Hepatocyte (in vitro differentiated cells): Measurements from ENCODE around the gene ZNF501. TPM values are rescaled to one million over a fixed set of nuclear protein-coding genes. Genes with fewer than 3 reads are reported as not detected.

Source experiments
- DNase-seq: peaks from one replicate; pipeline ENCODE4 v3.0.0-alpha.2; 2016; ENCODE audit warnings: low spot score
- H2AFZ ChIP-seq: fragments of 200-600 bp; sonication (generic); 2 replicates; pipeline ENCODE4 v1.6.0; 2016; ENCODE audit warnings: antibody characterized with exemption, mild to moderate bottlenecking
- H3K27ac ChIP-seq: fragments of 200-600 bp; sonication (generic); 2 replicates; pipeline ENCODE4 v1.5.1; 2016; ENCODE audit warnings: mild to moderate bottlenecking
- H3K27me3 ChIP-seq: fragments of 200-600 bp; sonication (generic); 2 replicates; pipeline ENCODE4 v1.6.1; 2016
- H3K36me3 ChIP-seq: fragments of 200-600 bp; sonication (generic); replicated peaks from 2 replicates; pipeline ENCODE4 v1.5.1; 2016; ENCODE audit warnings: low read depth; ENCODE audit not compliant: insufficient read depth
- H3K4me1 ChIP-seq: fragments of 200-600 bp; sonication (generic); 2 replicates; pipeline ENCODE4 v1.5.1; 2016; ENCODE audit warnings: mild to moderate bottlenecking, moderate library complexity; ENCODE audit not compliant: insufficient read depth
- H3K4me2 ChIP-seq: fragments of 200-600 bp; sonication (generic); 2 replicates; pipeline ENCODE4 v1.6.0; 2016
- H3K4me3 ChIP-seq: fragments of 200-600 bp; sonication (generic); 2 replicates; pipeline ENCODE4 v1.5.1; 2016; ENCODE audit warnings: mild to moderate bottlenecking
- H3K79me2 ChIP-seq: fragments of 200-600 bp; sonication (generic); 2 replicates; pipeline ENCODE4 v1.6.0; 2017; ENCODE audit warnings: mild to moderate bottlenecking
- H3K9me2 ChIP-seq: fragments of 200-600 bp; sonication (generic); replicated peaks from 2 replicates; pipeline ENCODE4 v1.6.0; 2017; ENCODE audit warnings: mild to moderate bottlenecking; ENCODE audit not compliant: insufficient read depth
- H3K9me3 ChIP-seq: fragments of 200-600 bp; sonication (generic); 2 replicates; pipeline ENCODE4 v1.5.1; 2016; ENCODE audit warnings: low read depth, mild to moderate bottlenecking
- H4K20me1 ChIP-seq: fragments of 200-600 bp; sonication (generic); 2 replicates; pipeline ENCODE4 v1.6.0; 2016; ENCODE audit warnings: mild to moderate bottlenecking; ENCODE audit not compliant: insufficient read depth, poor library complexity, severe bottlenecking
- EZH2 ChIP-seq: fragments of 200-600 bp; sonication (generic); IDR thresholded peaks from 2 replicates; pipeline ENCODE4 v1.6.1; 2016; ENCODE audit warnings: antibody characterized with exemption, mild to moderate bottlenecking, borderline replicate concordance
- EZH2phosphoT487 ChIP-seq: fragments of 200-600 bp; sonication (generic); IDR thresholded peaks from one replicate; pipeline ENCODE4 v1.6.1; 2018; ENCODE audit warnings: antibody characterized with exemption, mild to moderate bottlenecking, low read depth, moderate library complexity; ENCODE audit not compliant: unreplicated experiment, severe bottlenecking
- WGBS: methylation state at CpG from one replicate; pipeline ENCODE4 v1.1.6; 2016; ENCODE audit warnings: low lambda C conversion rate; ENCODE audit errors: missing lambda C conversion rate; 5-methylcytosine and 5-hydroxymethylcytosine counted together
- polyA plus RNA-seq: library from polyadenylated mRNA; unstranded; fragments of >200 nt; fragmentation: Nextera tagmentation; extraction: Ambion mirVana; gene quantifications from 2 replicates; pipeline ENCODE4 v1.2.1, GENCODE V29; 2016
- total RNA-seq: library from RNA; depleted of rRNA; stranded (reverse); fragments of >200 nt; gene quantifications from 2 replicates; pipeline ENCODE4 v1.2.3, GENCODE V29; 2014
- TF ChIP-seq, protein P1 (sequence below): fragments of 200-600 bp; sonication (generic); IDR thresholded peaks from 2 replicates; pipeline ENCODE4 v1.5.1; 2016; ENCODE audit warnings: antibody characterized with exemption, mild to moderate bottlenecking; ENCODE audit not compliant: poor library complexity

The ZNF501 gene
- total and polyA plus RNA-seq, 2 experiments from 2014 or later = 4.8 to 7.3 TPM

DNA sequence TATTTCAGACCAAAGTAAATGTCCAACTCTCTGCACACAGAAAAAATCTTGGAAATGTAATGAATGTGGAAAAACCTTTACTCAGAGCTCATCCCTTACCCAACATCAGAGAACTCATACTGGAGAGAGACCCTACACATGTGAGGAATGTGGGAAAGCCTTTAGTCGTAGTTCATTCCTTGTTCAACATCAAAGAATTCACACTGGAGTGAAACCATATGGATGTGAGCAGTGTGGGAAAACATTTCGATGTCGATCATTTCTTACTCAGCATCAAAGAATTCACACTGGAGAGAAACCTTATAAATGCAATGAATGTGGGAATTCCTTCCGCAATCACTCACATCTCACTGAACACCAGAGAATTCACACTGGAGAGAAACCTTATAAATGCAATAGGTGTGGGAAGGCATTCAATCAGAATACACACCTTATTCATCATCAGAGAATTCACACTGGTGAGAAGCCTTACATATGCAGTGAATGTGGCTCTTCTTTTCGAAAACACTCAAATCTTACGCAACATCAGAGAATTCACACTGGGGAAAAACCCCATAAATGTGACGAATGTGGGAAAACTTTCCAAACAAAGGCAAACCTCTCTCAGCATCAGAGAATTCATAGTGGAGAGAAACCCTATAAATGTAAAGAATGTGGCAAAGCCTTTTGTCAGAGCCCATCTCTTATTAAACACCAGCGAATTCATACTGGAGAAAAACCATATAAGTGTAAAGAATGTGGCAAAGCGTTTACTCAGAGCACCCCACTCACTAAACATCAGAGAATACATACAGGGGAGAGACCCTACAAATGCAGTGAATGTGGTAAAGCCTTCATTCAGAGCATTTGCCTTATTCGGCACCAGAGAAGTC is 8.0 kb upstream of the ZNF501 start:
- Histone ChIP-seq H3K4me3 (no peak overlapping the region), H3K4me1 (no peaks in the 10 kb centered on the region), H3K27ac (no peak overlapping the region), H3K4me2 (no peak overlapping the region), H3K9me2 (no peaks in the 10 kb centered on the region), H3K9me3 (peaks cover 47% of the 10 kb centered on the region), H3K27me3 (no peaks in the 10 kb centered on the region), H2AFZ (no peak overlapping the region), H3K79me2 (no peaks in the 10 kb centered on the region), H4K20me1 (no peaks in the 10 kb centered on the region), H3K36me3 (peaks cover 3% of the 10 kb centered on the region)
- 89% methylated on average over 10 of the region's 10 CpGs for WGBS
- no peak for TF ChIP-seq EZH2phosphoT487
- TF ChIP-seq EZH2 = no peak
- TF ChIP-seq, protein P1, sequence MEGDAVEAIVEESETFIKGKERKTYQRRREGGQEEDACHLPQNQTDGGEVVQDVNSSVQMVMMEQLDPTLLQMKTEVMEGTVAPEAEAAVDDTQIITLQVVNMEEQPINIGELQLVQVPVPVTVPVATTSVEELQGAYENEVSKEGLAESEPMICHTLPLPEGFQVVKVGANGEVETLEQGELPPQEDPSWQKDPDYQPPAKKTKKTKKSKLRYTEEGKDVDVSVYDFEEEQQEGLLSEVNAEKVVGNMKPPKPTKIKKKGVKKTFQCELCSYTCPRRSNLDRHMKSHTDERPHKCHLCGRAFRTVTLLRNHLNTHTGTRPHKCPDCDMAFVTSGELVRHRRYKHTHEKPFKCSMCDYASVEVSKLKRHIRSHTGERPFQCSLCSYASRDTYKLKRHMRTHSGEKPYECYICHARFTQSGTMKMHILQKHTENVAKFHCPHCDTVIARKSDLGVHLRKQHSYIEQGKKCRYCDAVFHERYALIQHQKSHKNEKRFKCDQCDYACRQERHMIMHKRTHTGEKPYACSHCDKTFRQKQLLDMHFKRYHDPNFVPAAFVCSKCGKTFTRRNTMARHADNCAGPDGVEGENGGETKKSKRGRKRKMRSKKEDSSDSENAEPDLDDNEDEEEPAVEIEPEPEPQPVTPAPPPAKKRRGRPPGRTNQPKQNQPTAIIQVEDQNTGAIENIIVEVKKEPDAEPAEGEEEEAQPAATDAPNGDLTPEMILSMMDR = no peak
- no peak for DNase-seq

DNA sequence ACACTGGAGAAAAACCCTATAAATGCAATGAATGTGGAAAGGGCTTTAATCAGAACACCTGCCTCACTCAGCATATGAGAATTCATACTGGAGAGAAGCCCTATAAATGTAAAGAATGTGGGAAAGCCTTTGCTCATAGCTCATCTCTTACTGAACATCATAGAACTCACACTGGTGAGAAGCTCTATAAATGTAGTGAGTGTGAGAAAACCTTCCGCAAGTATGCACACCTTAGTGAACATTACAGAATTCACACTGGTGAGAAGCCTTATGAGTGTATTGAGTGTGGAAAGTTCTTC is 7.4 kb upstream of the ZNF501 start:
- H3K4me1 ChIP-seq = no peaks in the 10 kb centered on the region
- no peak overlapping the region for H3K27ac ChIP-seq
- DNase-seq = no peak
- H3K4me3 ChIP-seq = no peak overlapping the region
- no peak for TF ChIP-seq EZH2phosphoT487
- TF ChIP-seq, protein P1 = no peak
- no peak for TF ChIP-seq EZH2
- no peaks in the 10 kb centered on the region for H4K20me1 ChIP-seq
- peaks cover 3% of the 10 kb centered on the region for H3K36me3 ChIP-seq
- WGBS = 100% methylated on average over 1 of the region's 1 CpG
- H3K27me3 ChIP-seq = no peaks in the 10 kb centered on the region
- no peaks in the 10 kb centered on the region for H3K79me2 ChIP-seq
- no peaks in the 10 kb centered on the region for H3K9me2 ChIP-seq
- H2AFZ ChIP-seq = no peak overlapping the region
- peaks cover 44% of the 10 kb centered on the region for H3K9me3 ChIP-seq
- no peak overlapping the region for H3K4me2 ChIP-seq

DNA sequence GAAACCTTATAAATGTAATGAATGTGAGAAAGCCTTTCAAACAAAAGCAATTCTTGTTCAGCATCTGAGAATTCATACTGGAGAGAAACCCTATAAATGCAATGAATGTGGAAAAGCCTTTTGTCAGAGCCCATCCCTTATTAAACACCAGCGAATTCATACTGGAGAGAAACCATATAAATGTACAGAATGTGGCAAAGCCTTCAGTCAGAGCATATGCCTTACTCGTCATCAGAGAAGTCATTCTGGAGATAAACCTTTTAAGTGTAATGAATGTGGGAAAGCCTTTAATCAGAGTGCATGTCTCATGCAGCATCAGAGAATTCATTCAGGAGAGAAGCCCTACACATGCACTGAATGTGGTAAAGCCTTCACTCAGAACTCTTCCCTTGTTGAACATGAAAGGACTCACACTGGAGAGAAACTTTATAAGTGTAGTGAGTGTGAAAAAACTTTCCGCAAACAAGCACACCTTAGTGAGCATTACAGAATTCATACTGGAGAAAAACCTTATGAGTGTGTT is 5.3 kb downstream of the ZNF501 start:
- peaks cover 46% of the 10 kb centered on the region for H3K9me3 ChIP-seq
- TF ChIP-seq EZH2phosphoT487 (no peak), EZH2 (no peak)
- TF ChIP-seq, protein P1 = no peak

More for the DNA sequence above, 5.3 kb downstream of the ZNF501 start:
- H3K27me3 ChIP-seq = no peaks in the 10 kb centered on the region
- no peaks in the 10 kb centered on the region for H4K20me1 ChIP-seq
- no peaks in the 10 kb centered on the region for H3K79me2 ChIP-seq
- no peak overlapping the region for H3K4me2 ChIP-seq
- H3K4me3 ChIP-seq = no peak overlapping the region
- no peak overlapping the region for H2AFZ ChIP-seq
- H3K4me1 ChIP-seq = no peaks in the 10 kb centered on the region
- no peaks in the 10 kb centered on the region for H3K36me3 ChIP-seq
- no peak overlapping the region for H3K27ac ChIP-seq
- 89% methylated on average over 3 of the region's 3 CpGs for WGBS
- DNase-seq = no peak
- no peaks in the 10 kb centered on the region for H3K9me2 ChIP-seq
